Fibroblast of upper back skin (primary cell): ENCODE measurements around the gene ZNF8.
"Not testable (repeated sequence)": the region's sequence is repeated elsewhere in the genome, so short reads cannot be mapped to it uniquely, and the experiment has no call there.

Experiments
- DNase-seq: peaks from one replicate; pipeline ENCODE4 v3.0.0-alpha.2; 2013

The ZNF8 gene

GRCh38 chr19:58278541-58279041 is at the start of gene ZNF8:
TSS of gene ZNF8 (plus strand) at chr19:58278955. CDS start at chr19:58279082, 127 bp downstream.
- DNase-seq, result peak; percentile 98

GRCh38 chr19:58229255-58229639 is 49.5 kb upstream of the ZNF8 start:
- peak; percentile 12 for DNase-seq

- DNase-seq, result no peak
These were observed 41.4 kb upstream of the ZNF8 start for GRCh38 chr19:58237324-58237723.

GRCh38 chr19:58243351-58243750 is 35.4 kb upstream of the ZNF8 start:
- no peak for DNase-seq

DNA sequence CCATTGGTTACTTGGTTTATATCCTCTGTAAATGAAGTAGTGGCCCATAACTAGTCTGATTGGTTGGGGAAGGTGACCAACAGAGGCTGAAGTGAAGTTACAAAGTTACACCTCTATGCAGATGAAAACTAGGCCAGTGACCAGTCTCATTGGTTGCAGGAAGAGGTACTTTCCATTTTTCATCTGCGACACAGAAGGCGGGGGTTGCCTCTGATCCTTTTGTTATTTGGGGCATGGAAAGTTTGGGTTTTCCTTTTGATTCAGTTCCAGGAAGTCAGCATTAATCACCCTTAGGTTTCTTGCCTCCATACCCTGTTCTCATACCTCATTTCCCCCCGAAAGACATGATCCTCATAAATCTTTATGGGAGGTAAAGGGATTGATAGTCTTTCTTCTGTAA is 29.9 kb upstream of the ZNF8 start:
- no peak for DNase-seq

DNA sequence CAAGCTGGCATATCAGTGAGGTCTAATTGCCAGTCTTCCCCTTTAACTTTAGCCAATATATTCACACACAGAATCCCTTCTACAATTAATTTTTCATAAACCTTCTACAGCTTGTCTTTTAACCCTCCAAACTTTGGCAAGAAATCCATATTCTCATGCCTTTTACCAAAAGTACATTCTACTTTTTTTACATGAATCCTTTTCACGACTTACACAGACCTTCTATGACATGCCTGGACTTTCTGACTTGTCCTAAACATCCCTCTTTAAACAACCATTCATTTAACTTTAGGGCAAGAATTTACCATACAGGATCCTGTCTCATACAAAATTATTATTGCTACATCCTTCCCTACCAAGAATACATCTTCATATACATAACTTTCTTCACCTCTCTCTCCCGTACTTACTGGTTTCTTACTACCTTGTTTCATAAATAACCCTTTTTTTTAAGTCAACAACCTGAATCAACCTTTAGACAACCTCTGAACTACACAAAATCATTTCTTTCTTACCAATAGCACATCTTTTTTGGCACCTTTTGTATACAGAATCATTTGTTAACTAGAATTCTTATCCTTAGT is 26.6 kb upstream of the ZNF8 start:
- no peak for DNase-seq

DNA sequence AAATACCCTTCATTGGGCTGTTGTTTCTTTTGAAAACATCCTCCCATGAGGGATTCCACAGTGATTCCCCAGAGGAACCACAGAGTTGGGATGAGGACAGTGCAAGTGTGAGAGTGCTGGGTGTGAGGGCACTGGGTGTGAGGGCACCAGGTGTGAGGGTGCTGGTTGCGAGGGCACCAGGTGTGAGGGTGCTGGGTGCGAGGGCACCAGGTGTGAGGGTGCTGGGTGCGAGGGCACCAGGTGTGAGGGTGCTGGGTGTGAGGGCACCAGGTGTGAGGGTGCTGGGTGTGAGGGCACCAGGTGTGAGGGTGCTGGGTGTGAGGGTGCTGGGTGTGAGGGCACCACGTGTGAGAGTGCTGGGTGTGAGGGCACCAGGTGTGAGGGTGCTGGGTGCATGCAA is 20.5 kb upstream of the ZNF8 start:
- DNase-seq, result not testable (repeated sequence)

DNA sequence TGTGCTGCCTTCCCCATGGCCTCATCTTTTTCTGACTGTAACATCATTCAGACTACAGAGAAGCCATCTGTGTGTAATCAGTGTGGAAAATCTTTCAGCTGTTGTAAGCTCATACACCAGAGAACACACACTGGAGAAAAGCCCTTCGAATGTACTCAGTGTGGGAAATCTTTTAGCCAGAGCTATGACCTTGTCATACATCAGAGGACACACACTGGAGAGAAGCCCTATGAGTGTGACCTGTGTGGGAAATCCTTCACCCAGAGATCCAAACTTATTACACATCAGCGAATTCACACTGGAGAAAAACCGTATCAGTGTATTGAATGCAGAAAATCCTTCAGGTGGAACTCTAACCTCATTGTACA is 17.2 kb upstream of the ZNF8 start:
- no peak for DNase-seq

GRCh38 chr19:58261968-58262921 is 16.5 kb upstream of the ZNF8 start:
- DNase-seq, result no peak

GRCh38 chr19:58262922-58263296 is 15.8 kb upstream of the ZNF8 start:
- no peak for DNase-seq

GRCh38 chr19:58265100-58265499 is 13.7 kb upstream of the ZNF8 start:
- no peak for DNase-seq

DNA sequence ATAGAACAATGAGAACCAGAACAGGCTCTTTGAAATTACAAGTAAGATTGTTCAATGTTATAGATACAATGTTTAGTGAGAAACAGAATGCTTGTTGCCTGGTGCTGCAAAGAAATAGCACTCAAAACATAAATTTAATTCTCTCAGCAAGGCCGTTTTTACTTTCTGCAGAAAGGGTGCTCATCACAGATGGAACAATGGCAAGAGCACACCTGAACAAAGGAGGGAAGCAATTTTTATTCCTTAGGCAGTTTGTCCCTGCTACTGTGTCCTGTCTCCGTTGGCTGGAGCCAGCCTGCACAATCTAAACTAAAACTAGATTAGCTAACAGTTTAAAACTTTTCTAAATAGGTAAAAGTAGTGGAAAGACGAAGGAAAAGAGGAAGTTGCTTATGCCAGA is 10.4 kb upstream of the ZNF8 start:
- no peak for DNase-seq

GRCh38 chr19:58274771-58275201 is 4.0 kb upstream of the ZNF8 start:
- no peak for DNase-seq

DNA sequence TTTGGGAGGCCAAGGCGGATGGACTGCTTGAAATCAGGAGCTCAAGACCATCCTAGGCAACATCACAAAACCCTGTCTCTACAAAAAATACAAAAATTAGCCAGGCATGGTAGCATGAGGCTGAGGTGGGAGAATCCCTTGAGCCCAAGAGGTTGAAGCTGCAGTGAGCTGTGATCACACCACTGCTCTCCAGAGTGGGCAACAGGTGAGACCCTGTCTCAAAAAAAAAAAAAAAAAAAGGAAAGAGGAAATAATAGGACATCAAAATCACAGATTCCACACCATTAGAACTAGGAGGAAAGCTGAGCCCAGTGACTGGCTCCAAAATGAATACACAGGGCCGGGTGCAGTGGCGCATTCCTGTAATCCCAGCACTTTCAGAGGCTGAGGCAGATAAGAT is 3.2 kb upstream of the ZNF8 start:
- DNase-seq, result no peak

DNA sequence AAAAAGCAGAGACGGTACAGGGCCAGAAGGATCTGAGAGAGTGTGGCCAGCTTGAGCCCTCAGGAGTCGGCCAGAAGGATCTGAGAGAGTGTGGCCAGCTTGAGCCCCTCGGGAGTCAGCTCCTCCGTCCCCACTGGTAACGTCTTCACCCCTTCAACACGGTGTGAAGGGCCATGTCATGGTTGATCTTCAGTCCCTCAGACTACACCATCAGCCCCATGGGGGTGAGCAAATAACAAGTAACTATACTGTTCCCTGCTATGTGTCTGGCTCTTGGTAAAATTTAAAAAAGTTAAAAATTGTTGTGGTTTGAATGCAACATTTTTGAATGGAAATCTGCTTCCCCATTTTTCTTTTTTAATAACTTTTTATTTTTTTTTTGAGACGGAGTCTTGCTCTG is 1.6 kb upstream of the ZNF8 start:
- DNase-seq, result no peak

- DNase-seq, result no peak
These were observed 811 bp upstream of the ZNF8 start for GRCh38 chr19:58277748-58278540.

DNA sequence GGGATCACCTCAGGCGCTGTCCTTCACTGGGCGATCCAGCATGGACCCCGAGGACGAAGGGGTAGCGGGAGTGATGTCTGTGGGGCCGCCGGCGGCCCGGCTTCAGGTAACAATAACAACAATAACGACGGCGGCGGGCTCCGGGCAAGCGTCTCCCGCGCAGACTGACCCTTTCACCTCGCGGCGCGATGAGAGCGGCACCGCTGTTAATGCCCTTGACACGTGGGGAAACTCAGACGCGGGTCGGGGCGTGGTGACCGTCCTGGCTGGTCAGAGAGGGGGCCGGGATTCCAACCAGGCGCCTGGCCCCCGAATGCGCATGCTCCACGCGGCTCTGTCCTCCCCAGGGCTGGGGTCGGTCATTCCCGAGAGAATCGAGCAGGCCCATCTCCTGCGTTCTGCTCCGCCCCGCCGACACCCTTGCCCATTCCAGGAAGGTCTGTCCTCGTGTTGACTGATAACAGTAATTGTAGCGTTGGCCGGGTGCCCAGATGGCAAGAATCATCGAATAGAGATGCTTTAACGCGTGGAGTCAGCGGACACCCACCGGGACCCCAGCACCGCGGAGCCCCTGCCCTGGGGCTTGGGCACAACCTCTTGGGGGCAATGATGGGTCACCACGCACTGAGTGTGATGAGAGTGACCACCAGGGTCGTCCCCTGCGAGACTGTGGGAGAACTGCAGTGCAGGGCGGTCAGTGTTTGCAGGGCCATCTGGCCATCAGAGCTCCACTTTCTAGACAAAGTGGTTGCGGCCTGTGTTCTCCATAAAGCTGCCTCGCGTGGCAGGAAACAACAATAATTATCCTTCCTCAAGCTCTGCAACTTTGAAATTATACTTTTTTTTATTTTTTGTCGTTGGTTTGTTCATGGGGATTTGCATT is 528 bp downstream of the ZNF8 start:
- peak; percentile 47 for DNase-seq

GRCh38 chr19:58279925-58280316 is 1.2 kb downstream of the ZNF8 start:
- no peak for DNase-seq

GRCh38 chr19:58284199-58284598 is 5.4 kb downstream of the ZNF8 start:
- no peak for DNase-seq

DNA sequence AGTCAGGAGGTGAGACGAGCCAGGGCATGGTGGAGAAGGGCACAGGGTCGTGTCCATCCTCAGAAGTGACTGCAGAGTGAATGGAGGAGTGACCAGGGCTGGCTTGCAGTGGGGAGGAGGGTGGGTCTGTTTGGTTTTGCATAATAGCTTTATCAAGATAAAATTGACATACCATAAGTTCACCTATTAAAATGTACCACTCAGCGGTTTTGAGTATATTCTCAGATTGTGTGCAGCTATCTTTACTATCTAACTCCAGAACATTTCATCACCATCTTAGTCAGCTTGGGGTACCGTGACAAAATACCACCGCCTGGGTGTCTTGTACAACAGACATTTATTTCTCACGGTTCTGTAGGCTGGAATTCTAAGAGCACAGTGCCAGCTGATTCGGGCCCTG is 13.2 kb downstream of the ZNF8 start:
- no peak for DNase-seq

DNA sequence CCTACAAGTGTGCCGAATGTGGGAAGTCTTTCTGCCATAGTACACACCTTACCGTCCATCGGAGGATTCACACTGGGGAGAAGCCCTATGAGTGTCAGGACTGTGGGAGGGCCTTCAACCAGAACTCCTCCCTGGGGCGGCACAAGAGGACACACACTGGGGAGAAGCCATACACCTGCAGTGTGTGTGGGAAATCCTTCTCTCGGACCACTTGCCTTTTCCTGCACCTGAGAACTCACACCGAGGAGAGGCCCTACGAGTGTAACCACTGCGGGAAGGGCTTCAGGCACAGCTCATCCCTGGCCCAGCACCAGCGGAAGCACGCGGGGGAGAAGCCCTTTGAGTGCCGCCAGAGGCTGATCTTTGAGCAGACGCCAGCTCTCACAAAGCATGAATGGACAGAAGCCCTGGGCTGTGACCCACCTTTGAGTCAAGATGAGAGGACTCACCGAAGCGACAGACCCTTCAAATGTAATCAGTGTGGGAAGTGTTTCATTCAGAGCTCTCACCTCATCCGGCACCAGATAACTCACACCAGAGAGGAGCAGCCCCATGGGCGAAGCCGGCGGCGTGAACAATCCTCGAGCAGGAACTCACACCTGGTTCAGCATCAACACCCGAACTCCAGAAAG is 16.1 kb downstream of the ZNF8 start:
- DNase-seq, result no peak

GRCh38 chr19:58296104-58296503 is 17.3 kb downstream of the ZNF8 start:
- no peak for DNase-seq
